Keratinocyte (primary cell): ENCODE results near the gene SUPT5H. TPM values are rescaled to one million over a fixed set of nuclear protein-coding genes. Genes with fewer than 3 reads are reported as not detected.

Experiments used
- DNase-seq: peaks from one replicate; pipeline ENCODE4 v3.0.0-alpha.2; 2011; ENCODE audit warnings: low read depth, missing footprints, low spot score
- FAIRE-seq: peaks from 2 replicates; lab custom pipeline; 2011; peaks lifted over from hg19 to GRCh38; lab: Jason Lieb, UNC
- H2AFZ ChIP-seq: 2 replicates; pipeline ENCODE4 v1.6.0; 2012; ENCODE audit warnings: low read length, control low read depth, inconsistent platforms; ENCODE audit not compliant: control insufficient read depth
- H3K27ac ChIP-seq: 2 replicates; pipeline ENCODE4 v1.5.1; 2011; ENCODE audit warnings: low read length; ENCODE audit not compliant: control insufficient read depth, insufficient read depth
- H3K27me3 ChIP-seq: 3 replicates; pipeline ENCODE4 v1.6.0; 2011; ENCODE audit warnings: low read length; ENCODE audit not compliant: control insufficient read depth, insufficient read depth; ENCODE audit errors: extremely low read depth
- H3K36me3 ChIP-seq, 2 experiments: 2 replicates in 1 of 2; 3 replicates in 1 of 2; pipeline ENCODE4 v1.5.1; 2011; ENCODE audit warnings: low read length in 2 of 2, mild to moderate bottlenecking in 1 of 2; ENCODE audit not compliant: control insufficient read depth in 2 of 2, insufficient read depth in 2 of 2; ENCODE audit errors: extremely low read depth in 1 of 2
- H3K4me1 ChIP-seq: 3 replicates; pipeline ENCODE4 v1.5.1; 2011; ENCODE audit warnings: low read length; ENCODE audit not compliant: control insufficient read depth, insufficient read depth; ENCODE audit errors: extremely low read depth
- H3K4me2 ChIP-seq: 3 replicates; pipeline ENCODE4 v1.6.0; 2011; ENCODE audit warnings: low read depth, low read length; ENCODE audit not compliant: control insufficient read depth, insufficient read depth; ENCODE audit errors: extremely low read depth
- H3K4me3 ChIP-seq, 3 experiments: fragments of 200-600 bp in 1 of 3; sonication (generic) in 1 of 3; 2 replicates in 2 of 3; 3 replicates in 1 of 3; pipeline ENCODE4 v1.5.1; 2011 to 2016; ENCODE audit warnings: low read length in 3 of 3, mild to moderate bottlenecking in 3 of 3, control low read depth in 2 of 3, inconsistent platforms in 1 of 3, low read depth in 1 of 3, mixed read lengths in 1 of 3, mixed run types in 1 of 3, moderate library complexity in 1 of 3; ENCODE audit not compliant: control insufficient read depth in 2 of 3, insufficient read depth in 2 of 3; ENCODE audit errors: extremely low read depth in 1 of 3
- H3K79me2 ChIP-seq: 2 replicates; pipeline ENCODE4 v1.6.0; 2012; ENCODE audit warnings: low read length; ENCODE audit not compliant: control insufficient read depth, insufficient read depth
- H3K9ac ChIP-seq: 3 replicates; pipeline ENCODE4 v1.6.0; 2011; ENCODE audit warnings: low read length; ENCODE audit not compliant: control insufficient read depth, insufficient read depth; ENCODE audit errors: extremely low read depth
- H3K9me1 ChIP-seq: 3 replicates; pipeline ENCODE4 v1.6.0; 2011; ENCODE audit warnings: low read length; ENCODE audit not compliant: control insufficient read depth, insufficient read depth; ENCODE audit errors: extremely low read depth
- H3K9me3 ChIP-seq: 2 replicates; pipeline ENCODE4 v1.5.1; 2012; ENCODE audit warnings: low read depth, low read length; ENCODE audit not compliant: control insufficient read depth
- H4K20me1 ChIP-seq: 3 replicates; pipeline ENCODE4 v1.6.0; 2011; ENCODE audit warnings: low read length; ENCODE audit not compliant: control insufficient read depth, insufficient read depth; ENCODE audit errors: extremely low read depth
- CTCF ChIP-seq, 3 experiments: IDR thresholded peaks in 1 of 3; conservative IDR thresholded peaks in 1 of 3; optimal IDR thresholded peaks in 1 of 3; 2 replicates in 2 of 3; 3 replicates in 1 of 3; pipeline versions ENCODE3 to v1.5.1; 2011; ENCODE audit warnings: low read length in 3 of 3, mild to moderate bottlenecking in 3 of 3, moderate library complexity in 2 of 3, control low read depth in 1 of 3, inconsistent platforms in 1 of 3; ENCODE audit not compliant: insufficient read depth in 2 of 3; ENCODE audit errors: extremely low read depth in 1 of 3
- EZH2 ChIP-seq: IDR thresholded peaks from one replicate; pipeline ENCODE4 v1.6.1; 2012; ENCODE audit warnings: inconsistent platforms, mild to moderate bottlenecking, low read length, moderate library complexity
- dilution Hi-C: fragments of 300-500 bp; cut with MboI; formaldehyde crosslinking; loops from one replicate; pipeline ENCODE4 v1.7.0; 2020; ENCODE audit warnings: low sequenced_read_pairs; ENCODE audit not compliant: extremely low pct_ligation_motif_present
- polyA plus RNA-seq, 5 experiments: library from polyadenylated mRNA; depleted of rRNA in 3 of 5; stranded (reverse) in 3 of 5; stranded (forward) in 1 of 5; unstranded in 1 of 5; fragments of >200 nt; gene quantifications; 1 replicate in 1 of 5; 2 replicates in 3 of 5; 3 replicates in 1 of 5; pipeline versions ENCODE4 v1.2.1 to v1.2.3, GENCODE V29; 2011 to 2012; ENCODE audit warnings: missing spikeins in 2 of 5, low read depth in 1 of 5, low replicate concordance in 1 of 5

Gene SUPT5H
- polyA plus RNA-seq, 1 donor (not counting 4 experiments of a cell fraction or from before 2014, with no cell fraction given), result 63.2 TPM

GRCh38 chr19:39407410-39407659, 38.0 kb upstream of the SUPT5H start:
- Histone ChIP-seq H3K27ac (peak overlapping the region; percentile 88), H3K27me3 (no peaks in the 10 kb centered on the region), H3K4me1 (peaks cover 33% of the 10 kb centered on the region), H3K9me3 (no peaks in the 10 kb centered on the region), H3K4me2 (peak overlapping the region; percentile 88), H3K36me3 (peaks cover 6 to 14% of the 10 kb centered on the region in 2 experiments), H4K20me1 (peaks cover 4% of the 10 kb centered on the region), H3K9ac (peak overlapping the region; percentile 93), H3K9me1 (no peaks in the 10 kb centered on the region), H3K4me3 (peak overlapping the region; percentile 75 to 85 (median 81)), H2AFZ (no peak overlapping the region), H3K79me2 (peaks cover 23% of the 10 kb centered on the region)
- TF ChIP-seq EZH2, result no peak
- no peak for TF ChIP-seq CTCF (optimal IDR thresholded peaks at IDR 0.05 in 1 of 3, IDR thresholded peaks at IDR 0.05 in 1 of 3, conservative IDR thresholded peaks at IDR 0.05 in 1 of 3; ENCODE audit: extremely low read depth in 1 of 3, insufficient read depth in 2 of 3, low read length in 3 of 3)
- DNase-seq (no peak), FAIRE-seq (no peak)
- dilution Hi-C loops, result no loop called here

GRCh38 chr19:39407660-39408391, 37.6 kb upstream of the SUPT5H start:
- peaks cover 31% of the 10 kb centered on the region for H3K4me1 ChIP-seq
- no peak overlapping the region for H2AFZ ChIP-seq
- FAIRE-seq, result no peak
- H3K79me2 ChIP-seq, result peaks cover 23% of the 10 kb centered on the region
- H3K9me3 ChIP-seq, result no peaks in the 10 kb centered on the region
- H3K27ac ChIP-seq, result peak overlapping the region; percentile 88
- H3K4me3 ChIP-seq, result peak overlapping the region; percentile 75 to 85 (median 81)
- DNase-seq, result no peak
- dilution Hi-C loops, result no loop called here
- peak overlapping the region; percentile 93 for H3K9ac ChIP-seq
- peak overlapping the region; percentile 88 for H3K4me2 ChIP-seq
- H3K36me3 ChIP-seq, result peaks cover 6 to 14% of the 10 kb centered on the region in 2 experiments
- TF ChIP-seq EZH2 (no peak), CTCF (optimal IDR thresholded peaks at IDR 0.05 in 1 of 3, IDR thresholded peaks at IDR 0.05 in 1 of 3, conservative IDR thresholded peaks at IDR 0.05 in 1 of 3; ENCODE audit: extremely low read depth in 1 of 3, insufficient read depth in 2 of 3, low read length in 3 of 3) (no peak)
- peaks cover 4% of the 10 kb centered on the region for H4K20me1 ChIP-seq
- no peaks in the 10 kb centered on the region for H3K27me3 ChIP-seq
- H3K9me1 ChIP-seq, result no peaks in the 10 kb centered on the region
